Activated CD4-positive, alpha-beta T cell treated with anti-CD3 and anti-CD28 coated beads for 1 hour (primary cell): ENCODE results near the gene ABCG4.
"Not testable (repeated sequence)": the region's sequence is repeated elsewhere in the genome, so short reads cannot be mapped to it uniquely, and the experiment has no call there.

Experiments used
- DNase-seq: peaks from one replicate; pipeline ENCODE4 v3.0.0-alpha.2; 2020

The ABCG4 gene

DNA sequence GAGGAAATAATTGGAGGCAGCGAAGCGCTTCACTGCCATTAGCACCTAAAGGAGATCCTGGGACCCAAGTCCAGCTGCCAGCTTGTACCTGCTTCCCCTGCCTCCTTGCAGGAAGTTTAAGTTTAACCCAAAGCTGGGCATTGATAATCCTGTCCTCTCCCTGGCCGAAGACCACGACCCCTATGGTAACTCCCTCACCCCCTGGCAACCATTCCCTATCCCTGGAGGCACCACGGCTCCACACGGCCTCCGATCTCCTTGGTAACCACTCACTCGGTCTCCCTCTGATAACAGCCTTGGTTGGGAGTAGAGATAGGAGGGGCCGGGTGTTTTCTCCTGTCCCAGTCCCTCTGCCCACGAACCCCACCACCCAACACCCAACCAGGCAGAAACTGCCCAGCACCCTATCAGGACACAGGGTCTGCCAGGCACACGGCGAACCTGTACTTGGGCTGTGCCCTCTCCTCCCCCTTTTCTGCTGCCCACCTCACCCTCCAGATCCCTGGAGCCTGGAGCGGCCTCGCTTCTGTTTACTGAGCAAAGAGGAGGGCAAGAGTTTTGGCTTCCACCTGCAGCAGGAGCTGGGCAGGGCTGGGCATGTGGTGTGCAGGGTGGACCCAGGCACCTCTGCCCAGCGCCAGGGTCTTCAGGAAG lies 37.3 kb downstream of the ABCG4 start:
- no peak for DNase-seq

DNA sequence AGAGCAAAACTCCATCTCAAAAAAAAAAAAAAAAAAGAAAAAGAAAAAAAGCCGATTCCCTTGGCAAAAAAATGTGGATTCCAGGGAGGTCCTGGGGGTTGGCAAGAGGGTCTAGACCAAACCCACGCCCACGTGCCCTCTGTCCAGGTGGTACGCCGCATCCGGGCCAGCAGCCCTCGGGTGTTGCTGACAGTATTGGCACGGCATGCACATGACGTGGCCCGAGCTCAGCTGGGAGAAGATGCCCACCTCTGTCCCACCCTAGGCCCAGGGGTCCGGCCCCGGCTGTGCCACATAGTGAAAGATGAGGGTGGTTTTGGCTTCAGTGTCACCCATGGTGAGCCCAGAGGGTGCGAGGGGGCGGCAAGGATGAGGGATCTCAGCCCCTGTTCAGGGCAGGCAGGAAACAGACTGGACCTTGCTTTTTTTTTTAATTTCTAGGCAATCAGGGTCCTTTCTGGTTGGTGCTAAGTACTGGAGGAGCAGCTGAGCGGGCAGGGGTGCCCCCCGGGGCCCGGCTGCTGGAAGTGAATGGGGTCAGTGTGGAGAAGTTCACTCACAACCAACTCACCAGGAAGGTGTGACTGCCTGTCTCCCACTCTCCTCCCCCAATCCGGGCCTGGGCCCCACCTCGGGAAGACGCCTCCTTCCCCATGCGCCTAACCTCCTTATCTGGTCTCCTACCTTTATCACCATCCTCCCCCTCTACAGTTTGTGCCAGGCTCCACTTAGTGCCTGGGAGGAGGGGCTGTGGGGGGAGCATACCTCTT lies 38.5 kb downstream of the ABCG4 start:
- no peak for DNase-seq

DNA sequence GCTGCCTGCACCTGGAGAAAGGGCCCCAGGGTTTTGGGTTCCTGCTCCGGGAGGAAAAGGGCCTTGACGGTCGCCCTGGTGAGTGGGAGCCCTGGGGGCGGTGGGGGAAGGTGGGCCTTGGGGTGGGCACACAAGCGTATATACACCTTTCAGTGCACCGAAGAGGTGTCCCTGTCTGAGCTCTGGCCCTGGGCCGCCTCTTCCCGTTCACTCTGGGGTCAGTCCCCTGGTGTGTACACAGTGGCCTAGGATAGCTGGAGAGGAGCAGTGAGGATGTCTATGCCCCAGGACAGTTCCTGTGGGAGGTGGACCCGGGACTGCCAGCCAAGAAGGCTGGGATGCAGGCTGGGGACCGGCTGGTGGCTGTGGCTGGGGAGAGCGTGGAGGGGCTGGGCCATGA lies 39.2 kb downstream of the ABCG4 start:
- DNase-seq, result no peak

DNA sequence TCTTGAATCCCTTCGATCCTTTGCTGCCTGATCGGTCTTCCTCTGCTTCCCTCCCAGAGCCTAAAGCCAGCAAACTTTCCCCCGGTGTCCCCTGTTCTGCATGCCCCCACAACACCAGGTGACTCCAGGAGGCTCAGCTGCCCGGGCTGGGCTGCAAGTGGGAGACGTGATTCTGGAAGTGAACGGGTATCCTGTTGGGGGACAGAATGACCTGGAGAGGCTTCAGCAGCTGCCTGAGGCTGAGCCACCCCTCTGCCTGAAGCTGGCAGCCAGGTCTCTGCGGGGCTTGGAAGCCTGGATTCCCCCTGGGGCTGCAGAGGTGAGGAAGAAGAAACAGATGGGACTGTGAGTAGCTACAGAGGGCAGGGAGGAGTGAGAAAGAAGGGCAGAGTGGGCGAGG lies 40.0 kb downstream of the ABCG4 start:
- no peak for DNase-seq

DNA sequence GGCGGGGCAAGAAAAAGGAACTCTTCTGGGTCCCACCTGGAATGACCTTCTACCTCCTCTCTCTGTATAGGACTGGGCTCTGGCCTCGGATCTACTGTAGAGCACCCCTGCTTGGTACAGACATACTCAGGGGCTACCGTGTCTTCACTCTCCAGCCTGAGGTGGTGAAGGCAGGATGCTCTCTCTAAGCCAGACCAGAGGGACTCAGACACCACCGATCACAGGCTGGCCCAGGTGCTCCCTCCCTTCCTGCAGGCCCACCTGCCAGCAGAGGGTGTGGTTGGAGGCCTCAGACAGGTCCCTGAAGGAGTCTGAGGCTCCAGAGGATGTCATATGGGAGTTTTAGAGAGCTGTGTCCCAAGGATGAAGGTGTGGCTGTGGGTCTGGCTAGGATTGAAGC lies 40.5 kb downstream of the ABCG4 start:
- DNase-seq, result no peak

DNA sequence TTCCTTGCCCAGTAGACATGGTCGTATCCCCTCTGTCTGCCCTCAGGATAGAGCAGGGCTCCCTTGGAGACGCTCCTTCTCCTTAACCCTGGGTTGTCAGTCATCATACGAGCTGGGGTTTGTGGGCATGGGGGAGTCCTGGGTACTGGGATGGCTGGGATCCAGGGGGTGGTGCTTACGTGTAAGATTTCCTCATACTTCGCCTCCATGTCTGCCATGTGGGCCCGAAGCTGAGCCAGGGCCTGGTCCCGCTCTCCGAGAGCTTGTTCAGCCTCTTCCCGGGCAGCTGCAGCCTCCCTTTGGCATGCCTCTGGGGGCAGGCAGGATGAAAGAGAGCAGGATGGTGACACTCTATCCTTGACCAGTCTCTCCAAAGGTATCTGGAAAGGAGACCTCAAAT lies 41.7 kb downstream of the ABCG4 start:
- DNase-seq, result no peak

DNA sequence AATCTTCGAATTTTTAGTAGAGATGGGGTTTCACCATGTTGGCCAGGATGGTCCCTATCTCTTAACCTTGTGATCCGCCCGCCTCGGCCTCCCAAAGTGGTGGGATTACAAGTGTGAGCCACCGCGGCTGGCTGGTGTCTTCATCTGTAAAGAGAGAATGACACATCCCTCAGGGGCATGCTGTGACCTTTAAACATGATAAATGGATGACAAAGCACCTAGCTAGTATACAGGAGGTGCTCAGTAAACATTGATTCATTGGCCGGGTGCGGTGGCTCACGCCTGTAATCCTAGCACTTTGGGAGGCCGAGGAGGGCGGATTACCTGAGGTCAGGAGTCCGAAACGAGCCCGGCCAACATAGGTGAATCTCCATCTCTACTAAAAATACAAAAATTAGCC lies 42.4 kb downstream of the ABCG4 start:
- not testable (repeated sequence) for DNase-seq

DNA sequence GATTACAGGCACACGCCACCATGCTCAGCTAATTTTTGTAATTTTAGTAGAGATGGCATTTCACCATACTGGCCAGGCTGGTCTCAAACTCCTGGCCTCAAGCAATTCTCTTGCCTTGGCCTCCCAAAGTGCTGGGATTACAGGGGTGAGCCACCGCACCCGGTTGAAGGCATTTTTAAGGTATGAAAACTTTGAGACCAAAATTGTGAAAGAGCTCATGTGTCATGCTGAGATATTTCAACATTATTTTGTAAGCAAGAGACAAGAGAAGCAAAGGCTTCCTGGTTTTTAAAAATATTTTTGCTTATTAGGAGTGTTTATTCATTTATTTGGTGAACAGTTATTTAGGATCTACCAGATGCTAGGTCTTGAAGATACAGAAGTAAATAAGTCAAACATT lies 43.3 kb downstream of the ABCG4 start:
- no peak for DNase-seq

DNA sequence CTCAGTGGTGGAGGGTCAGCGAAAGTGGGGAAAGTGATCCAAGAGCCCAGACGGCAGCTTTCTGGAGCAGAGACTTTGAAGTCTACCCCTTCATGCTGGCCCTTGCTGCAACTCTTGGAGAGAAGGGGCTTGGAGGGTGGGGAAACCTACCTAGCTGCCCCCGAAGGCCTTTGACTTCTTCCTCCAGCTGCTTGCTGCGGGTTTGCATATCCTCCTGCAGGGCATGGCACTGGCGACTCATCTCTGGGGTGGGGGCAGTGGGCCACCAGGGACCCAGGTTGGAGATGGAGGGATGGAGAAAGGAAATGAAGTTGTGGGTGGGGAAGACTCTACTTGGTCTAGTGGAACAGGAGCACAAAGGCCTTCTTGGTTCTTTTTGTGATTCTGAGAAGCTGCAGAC lies 44.1 kb downstream of the ABCG4 start:
- no peak for DNase-seq

DNA sequence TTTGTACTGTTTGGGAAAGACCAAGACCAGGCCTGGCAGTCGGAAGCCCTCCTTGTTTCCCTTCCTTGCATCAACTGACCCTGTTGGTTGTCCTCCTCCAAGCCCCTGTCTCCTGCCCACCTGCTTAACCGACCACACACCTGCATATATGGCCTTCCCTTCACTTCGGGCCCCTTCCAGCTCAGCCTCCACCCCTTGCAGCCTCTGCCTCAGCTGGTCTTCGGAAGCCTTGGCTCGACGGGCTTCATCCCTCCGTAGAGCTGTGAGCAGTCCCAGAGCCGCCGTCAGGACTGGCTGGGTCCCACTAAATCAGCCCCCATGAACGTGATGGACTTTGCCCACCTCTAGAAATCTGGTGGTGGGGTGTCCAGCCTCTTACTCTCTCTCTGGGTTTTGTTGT lies 44.8 kb downstream of the ABCG4 start:
- no peak for DNase-seq

DNA sequence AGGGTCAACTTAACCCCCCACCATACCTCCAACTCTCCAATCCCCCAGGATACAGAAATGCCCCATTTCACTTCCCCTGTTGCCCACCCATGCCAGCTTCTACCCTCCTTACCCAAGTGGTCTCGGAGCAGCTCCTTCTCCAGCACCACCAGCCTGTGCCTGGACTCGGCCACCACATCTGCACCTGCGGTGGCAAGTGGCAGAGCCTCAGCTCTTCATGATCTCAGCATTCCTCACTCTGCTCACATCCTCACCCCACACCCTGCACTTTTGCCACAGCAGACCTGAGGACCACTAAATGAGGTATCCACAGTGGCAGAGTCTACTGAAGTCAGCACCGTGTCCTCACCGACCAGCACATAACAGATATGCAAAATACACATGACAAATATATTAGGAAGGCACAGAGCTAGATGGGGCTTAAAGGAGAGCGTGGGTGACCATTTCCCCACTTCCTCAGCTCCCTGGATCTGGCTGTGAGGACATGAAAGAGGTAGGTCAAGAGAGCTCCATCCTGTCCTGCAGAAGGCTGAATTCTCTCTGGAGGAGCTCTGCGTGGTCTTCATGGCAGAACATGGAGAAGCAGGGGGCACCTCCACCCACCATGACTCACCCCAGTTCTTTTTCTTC lies 46.1 kb downstream of the ABCG4 start:
- DNase-seq, result no peak

DNA sequence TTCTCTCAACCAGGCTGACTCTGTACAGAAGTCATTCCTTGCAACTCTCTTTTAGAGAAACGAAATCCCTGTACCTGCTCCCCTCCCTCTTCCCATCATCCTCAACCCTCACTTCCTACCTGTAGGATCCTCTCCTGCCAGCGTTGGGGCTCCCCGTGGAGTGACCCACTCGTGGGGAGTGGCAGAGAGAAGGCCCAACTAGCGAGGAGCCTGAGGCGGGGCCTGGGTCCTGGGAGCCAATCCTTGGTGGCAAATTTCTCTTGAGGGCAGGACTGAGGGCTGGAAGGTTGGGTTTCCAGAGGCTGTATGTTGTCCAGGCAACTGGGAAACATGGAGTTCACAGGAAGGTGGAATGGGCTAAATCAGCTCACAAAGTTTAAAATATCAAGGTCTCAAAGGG lies 46.8 kb downstream of the ABCG4 start:
- no peak for DNase-seq

DNA sequence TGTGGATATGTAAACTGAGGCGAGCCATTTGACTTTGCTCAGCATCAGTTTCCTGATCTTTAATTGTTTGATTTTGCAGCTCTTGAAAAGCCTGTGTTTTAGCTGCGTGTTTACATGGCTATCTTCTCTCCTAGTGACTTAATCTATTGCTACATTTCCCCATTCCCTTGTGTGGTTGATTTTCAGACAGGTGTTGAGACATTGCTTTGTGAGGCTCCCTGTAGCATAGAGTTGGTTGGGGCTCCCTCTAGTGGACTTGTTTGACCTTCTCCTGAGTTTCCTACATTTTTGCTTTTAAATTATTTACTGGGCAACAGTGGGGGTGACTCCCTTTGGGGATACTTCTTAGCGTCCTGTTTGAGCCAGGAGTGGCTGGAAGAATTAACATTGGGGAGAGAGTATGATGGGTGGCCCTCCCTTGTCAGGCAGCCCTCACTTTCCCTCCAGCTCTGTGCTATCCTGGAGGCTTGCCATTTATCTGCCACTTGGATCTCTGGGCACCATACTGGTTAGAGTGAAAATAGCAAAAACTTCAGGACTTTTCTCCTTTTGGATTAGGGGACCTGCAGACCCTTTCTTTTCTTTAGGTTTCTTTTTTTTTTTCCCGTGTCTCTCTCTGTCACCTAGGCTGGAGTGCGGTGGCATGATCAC lies 48.1 kb downstream of the ABCG4 start:
- peak; percentile 34 for DNase-seq

DNA sequence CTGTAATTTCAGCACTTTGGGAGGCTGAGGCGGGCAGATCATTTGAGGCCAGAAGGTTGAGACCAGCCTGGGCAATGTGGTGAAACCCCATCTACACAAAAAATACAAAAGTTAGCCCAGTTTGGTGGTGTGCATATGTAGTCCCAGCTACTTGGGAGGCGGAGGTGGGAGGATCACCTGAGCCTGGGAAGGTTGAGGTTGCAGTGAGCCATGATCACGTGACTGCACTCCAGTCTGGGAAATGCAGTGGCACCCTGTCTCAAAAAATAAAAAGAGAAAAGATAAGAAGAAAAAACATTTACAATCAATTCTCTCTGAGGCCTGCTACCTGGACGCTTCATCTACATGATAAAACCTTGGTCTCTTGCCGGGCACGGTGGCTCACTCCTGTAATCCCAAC lies 50.1 kb downstream of the ABCG4 start:
- no peak for DNase-seq

DNA sequence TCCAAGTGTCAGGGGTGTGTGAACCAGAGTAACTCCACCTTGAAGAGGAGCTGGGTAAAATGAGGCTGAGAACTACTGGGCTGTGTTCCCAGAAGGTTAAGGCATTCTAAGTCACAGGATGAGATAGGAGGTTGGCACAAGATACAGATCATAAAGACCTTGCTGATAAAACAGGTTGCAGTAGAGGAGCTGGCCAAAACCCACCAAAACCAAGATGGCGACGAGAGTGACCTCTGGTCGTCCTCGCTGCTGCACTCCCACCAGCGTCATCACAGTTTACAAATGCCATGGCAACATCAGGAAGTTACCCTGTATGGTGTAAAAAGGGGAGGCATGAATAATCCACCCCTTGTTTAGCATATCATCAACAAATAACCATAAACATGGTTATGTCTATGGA lies 52.4 kb downstream of the ABCG4 start:
- not testable (repeated sequence) for DNase-seq

DNA sequence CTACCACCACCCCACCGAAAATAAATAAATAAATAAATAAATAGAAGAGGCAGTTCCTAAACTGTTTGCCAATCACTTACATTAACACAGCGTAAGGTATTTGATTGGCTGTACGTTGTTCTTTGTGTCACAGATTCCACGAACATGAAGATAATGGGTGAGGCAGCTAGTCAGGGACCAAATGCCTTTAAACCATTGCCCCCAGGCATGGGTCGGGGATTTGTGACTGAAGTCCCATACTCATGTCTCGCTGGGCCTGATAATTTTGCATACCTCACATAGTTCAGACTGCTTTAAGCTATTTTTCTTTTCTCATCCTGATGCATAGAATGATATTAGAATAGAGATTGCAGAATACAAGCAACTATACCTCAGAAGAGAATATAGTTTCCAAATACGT lies 53.7 kb downstream of the ABCG4 start:
- DNase-seq, result no peak

DNA sequence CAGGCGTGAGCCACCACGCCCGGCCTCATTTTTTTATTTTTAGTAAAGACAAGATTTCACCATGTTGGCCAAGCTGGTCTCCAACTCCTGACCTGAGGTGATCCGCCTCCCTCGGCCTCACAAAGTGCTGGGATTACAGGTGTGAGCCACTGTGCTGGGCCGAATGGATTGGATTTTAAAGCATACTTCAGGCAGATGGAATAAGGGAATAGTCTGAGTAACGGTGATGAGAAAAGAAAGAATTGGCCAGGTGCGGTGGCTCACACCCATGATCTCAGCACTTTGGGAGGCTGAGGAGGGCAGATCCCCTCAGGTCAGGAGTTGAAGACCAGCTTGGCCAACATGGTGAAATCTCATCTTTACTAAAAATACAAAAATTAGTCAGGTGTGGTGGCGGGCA lies 55.2 kb downstream of the ABCG4 start:
- no peak for DNase-seq

DNA sequence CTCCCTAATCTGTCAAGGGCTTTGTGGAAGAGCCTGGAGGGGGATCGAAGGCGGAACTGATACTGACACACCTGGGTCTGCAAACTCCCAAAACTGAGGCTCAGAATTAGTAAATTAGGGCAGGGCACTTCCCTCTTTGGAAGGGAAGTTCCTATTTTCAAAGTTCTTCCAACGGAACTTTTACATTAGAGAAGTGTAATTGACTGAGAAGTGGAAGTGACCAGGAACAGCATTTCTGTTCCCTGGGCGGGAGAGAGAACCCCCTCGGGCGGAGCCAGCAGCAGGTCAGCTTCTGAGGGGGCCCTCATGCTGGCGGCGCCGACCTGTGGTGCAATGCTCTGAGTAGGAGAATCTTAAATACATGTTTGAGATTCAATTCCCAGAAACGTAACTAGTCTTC lies 56.2 kb downstream of the ABCG4 start:
- DNase-seq, result no peak

DNA sequence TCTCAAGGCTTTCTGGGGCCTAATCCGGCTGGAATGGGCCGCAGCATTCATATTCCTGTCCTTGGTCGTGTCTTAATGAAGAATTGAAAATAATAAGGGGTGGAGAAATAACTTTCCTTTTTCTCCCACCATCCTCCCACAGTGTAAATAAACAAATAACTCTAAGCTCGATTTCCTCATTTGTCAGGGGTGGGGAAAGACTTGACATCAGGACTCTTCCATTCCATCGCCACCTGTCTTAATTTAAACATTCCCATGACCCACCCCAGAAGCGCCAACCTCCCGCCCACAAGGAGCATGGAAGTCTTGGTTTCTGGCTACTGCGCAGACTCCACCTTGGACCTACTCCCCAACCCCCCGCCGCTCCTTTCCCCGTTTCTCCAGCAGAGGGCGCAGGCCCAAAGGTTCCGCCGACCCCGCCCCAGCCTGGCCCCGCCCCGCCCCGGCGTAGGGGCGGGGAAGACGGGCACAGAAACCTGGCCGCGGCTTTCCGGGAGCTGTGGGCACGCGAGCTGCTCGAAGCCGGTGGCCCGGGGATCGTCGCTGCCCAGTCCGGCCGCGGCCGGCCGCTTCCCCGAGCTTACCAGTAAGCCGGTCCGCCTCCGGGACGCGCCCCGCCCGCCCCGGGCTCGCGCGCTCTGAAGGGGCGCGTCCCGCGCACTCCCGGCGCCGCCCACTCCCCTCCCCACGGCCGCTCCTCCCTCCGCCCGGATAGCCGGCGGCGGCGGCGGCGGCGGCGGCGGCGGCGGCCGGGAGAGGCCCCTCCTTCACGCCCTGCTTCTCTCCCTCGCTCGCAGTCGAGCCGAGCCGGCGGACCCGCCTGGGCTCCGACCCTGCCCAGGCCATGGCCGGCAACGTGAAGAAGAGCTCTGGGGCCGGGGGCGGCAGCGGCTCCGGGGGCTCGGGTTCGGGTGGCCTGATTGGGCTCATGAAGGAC lies 57.0 kb downstream of the ABCG4 start, which contains the start of gene CBL:
Gene CBL (plus strand): TSS at position 766 of the 937 bp plus-strand sequence. CDS start 79 bp downstream, at position 845.
- peak; percentile 95 for DNase-seq

DNA sequence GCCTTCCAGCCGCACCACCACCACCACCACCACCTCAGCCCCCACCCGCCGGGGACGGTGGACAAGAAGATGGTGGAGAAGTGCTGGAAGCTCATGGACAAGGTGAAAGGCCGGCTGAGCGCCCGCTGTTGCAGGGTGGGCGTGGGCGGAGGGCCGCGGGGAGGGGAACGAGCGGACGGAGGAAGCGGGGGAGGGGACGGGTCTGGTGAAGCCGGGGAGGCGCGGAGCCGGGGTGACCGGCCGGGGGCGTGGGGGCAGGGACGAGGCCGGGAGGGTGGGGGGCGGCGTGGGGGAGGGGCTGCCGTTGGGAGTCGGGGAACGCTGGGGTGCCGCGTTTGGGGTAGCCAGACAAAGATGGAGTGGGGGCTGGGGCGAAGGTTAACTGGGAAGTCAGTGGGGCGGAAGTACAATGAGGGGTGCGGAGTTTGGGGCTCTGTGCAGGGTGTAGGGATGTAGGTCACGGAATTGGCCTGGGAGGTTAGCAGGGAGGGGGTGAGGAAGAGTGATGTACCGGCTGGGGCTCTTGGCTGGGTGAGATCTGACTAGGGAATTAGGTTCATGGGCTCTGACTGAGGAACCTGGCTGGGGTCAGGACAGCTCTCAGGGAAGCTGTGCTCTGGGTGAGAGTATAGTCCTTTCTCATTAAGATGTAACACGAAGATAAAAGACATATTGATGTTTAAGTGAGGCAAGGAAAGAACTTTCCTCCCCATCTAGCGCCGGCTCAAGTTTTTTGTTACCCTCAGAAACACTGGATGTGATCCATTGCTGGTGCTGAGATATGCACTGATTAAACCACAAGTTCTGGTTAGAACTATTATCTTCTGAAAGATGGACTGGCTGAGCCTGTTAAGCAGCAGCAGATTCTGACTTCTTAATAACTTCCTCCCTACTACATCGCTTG lies 57.9 kb downstream of the ABCG4 start:
- DNase-seq, result no peak

DNA sequence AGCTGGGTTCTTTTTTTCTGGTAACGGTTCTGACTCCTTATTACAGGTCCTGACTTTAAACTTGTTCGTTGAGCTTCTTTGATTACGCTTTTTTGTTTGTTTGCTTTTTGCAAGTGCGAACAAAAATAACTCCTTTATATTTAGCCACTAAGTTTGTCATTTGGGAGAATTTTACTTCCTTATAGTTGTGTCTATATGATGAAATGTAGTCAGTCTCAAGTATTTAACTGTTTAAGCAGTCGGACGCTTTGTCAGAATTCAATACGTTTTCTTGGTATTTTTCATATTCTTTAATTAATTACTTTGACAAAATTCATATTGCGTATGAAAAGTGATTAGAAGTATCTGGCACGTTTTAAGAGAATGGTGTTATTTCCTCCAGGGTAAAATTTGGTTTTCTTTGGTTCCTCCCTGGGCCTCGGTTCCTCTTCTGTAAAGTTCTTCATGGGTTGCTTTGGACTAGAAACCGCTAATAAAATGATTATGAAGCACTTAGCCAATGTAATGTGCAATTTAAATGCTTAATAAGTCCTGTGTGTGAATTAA lies 58.6 kb downstream of the ABCG4 start:
- DNase-seq, result no peak
